ENCODE data around the gene CLASP1.
A peak's percentile ranks its signal among the peaks of the same experiment; 100 is the strongest.

The CLASP1 gene

DNA sequence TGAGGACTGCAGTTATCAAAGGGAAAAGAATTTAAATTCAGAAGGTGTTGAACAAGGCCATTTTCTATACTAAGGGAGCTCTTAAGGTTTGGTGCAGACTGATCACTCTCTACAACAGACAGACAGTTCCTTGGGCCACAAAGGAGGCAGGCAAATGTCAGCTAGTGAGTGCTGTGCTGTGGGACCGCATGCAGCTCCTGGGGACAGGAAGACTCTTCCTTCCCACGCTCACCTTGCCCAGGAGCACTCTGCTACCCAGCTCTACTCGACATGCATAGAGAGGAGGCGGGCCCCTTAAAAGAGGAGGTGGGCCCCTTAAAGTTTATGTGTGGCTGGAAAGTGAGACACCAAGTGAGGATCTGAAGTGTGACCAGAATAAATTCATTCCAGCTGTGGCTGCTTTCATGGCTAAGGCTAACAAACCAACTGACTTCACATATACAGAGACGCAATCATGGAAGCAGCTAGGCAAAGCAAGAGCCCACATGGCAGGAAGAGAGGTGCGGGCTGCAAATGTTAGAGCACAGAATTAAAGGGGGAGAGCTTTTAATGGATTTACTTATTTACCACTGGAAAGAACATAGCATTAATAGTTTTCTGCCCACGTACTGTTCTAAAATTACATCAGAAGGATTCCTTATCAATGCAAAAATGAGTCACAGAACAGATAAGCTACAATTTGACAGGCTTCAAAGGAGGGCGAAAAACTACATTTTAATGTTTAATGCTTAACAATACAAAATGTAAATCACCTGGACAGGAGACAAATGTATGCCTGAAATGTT is 220.0 kb downstream of the CLASP1 start:
- peak; percentile 10 for DNase-seq (ENCODE audit: low read depth)
- TF ChIP-seq, protein P1, sequence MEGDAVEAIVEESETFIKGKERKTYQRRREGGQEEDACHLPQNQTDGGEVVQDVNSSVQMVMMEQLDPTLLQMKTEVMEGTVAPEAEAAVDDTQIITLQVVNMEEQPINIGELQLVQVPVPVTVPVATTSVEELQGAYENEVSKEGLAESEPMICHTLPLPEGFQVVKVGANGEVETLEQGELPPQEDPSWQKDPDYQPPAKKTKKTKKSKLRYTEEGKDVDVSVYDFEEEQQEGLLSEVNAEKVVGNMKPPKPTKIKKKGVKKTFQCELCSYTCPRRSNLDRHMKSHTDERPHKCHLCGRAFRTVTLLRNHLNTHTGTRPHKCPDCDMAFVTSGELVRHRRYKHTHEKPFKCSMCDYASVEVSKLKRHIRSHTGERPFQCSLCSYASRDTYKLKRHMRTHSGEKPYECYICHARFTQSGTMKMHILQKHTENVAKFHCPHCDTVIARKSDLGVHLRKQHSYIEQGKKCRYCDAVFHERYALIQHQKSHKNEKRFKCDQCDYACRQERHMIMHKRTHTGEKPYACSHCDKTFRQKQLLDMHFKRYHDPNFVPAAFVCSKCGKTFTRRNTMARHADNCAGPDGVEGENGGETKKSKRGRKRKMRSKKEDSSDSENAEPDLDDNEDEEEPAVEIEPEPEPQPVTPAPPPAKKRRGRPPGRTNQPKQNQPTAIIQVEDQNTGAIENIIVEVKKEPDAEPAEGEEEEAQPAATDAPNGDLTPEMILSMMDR (conservative IDR thresholded peaks at IDR 0.05; ENCODE audit: control insufficient read depth, insufficient read depth, low read depth, low read length) = no peak
- H3K4me3 ChIP-seq (ENCODE audit: control insufficient read depth, low read depth, low read length) = no peak overlapping the region

DNA sequence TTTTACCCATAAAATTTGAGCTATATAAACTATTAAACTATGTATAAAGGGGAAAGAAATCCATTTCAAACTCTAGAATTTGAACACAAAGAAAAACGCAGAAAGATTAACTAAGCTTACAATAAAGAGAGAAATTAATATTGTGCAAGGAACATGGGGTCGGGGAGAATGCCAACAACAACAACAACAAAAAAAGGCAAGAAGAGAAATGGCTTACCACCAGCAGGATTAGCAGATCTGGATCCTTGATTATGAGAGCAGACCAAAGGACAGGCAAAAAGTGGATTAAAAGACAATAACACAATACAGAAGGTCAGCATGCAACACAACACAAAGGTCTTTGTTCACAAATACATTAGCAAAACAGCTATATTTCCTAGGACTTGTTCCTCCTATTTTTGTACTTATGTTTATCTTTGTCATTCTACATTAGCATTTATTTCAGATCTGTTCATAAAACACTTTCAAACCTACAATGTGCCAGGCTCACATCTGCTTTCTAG is 222.0 kb downstream of the CLASP1 start:
- no peak overlapping the region for H3K4me3 ChIP-seq (ENCODE audit: control insufficient read depth, low read depth, low read length)
- TF ChIP-seq, protein P1 (conservative IDR thresholded peaks at IDR 0.05; ENCODE audit: control insufficient read depth, insufficient read depth, low read depth, low read length) = no peak
- peak; percentile 13 for DNase-seq (ENCODE audit: low read depth)

DNA sequence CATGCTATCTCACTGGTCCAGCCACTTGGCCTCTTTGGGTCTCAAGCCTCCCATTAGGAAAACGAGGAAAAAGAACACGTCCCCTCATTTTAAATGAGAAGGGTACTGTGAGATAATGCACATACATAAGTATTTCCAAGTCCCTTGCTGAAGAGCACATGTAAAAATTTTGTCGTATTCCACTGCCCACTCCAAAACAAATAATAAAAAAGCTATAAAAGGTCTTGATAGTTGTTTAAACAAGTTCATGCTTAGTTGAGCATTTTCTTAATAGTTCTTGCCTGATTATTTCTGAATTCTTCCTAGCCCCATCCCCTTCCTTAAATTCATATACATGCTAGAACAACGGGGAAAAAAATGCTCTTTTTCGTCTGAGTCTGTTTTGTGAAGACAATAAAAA is 228.8 kb downstream of the CLASP1 start:
- DNase-seq (ENCODE audit: low read depth) = no peak
- TF ChIP-seq, protein P1 (conservative IDR thresholded peaks at IDR 0.05; ENCODE audit: control insufficient read depth, insufficient read depth, low read depth, low read length) = no peak
- no peak overlapping the region for H3K4me3 ChIP-seq (ENCODE audit: control insufficient read depth, low read depth, low read length)

DNA sequence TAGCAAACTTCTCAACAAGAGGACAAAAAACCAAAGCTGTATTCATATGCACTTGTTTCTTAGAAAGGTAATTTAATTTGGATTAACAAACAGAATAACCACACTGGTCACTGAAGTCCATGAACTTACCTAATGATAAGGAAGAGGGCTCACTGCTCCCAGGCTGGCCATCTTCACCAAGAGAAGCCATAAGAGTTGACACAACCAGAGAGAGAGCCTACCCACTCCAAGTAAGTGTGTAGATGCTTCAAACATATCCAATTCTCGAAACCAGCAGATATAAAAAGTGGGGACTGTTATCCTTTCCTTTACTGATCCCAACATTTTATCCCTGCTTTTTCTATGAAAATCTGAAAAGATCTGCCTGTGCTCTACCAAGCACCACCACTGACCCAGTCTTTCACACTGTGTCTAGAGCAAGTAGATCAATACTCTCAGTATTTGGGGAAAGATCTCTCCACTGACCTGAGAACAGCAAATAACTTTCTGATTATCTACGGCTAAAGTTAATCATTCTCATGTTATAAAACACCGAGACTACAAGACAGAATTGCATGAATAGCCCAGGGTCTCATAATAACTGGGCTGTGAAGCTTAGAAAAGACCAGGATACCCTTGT is 230.1 kb downstream of the CLASP1 start:
- no peak overlapping the region for H3K4me3 ChIP-seq (ENCODE audit: control insufficient read depth, low read depth, low read length)
- no peak for DNase-seq (ENCODE audit: low read depth)
- TF ChIP-seq, protein P1 (conservative IDR thresholded peaks at IDR 0.05; ENCODE audit: control insufficient read depth, insufficient read depth, low read depth, low read length) = no peak

DNA sequence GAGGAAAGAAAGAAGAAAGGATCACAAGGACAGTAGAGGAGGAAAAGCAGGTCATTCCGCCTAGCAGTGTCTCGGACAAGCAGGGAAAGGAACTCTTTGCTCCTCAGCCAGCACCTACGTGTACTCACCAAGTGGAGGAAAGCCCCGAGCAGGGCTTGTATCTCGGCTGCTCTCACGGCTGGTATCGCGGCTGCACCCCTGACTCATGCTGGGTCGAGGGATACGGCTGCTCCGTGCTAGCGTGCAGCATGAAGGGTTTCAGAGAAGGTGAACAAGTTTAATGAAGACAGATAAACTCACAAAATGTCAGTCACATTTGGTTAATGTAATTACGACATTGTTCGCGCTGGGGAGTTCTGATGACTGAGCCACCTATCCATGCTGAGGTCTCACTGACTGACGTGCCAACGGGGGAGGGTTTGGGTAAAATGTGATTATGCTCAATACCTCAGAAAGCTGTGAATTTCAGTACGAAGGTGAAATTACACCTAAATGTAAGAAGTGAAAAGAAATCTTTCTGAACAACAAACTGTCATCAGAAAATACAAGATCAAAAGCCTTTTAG is 230.7 kb downstream of the CLASP1 start:
- H3K4me3 ChIP-seq (ENCODE audit: control insufficient read depth, low read depth, low read length) = no peak overlapping the region
- DNase-seq (ENCODE audit: low read depth) = no peak
- TF ChIP-seq, protein P1 (conservative IDR thresholded peaks at IDR 0.05; ENCODE audit: control insufficient read depth, insufficient read depth, low read depth, low read length) = no peak

DNA sequence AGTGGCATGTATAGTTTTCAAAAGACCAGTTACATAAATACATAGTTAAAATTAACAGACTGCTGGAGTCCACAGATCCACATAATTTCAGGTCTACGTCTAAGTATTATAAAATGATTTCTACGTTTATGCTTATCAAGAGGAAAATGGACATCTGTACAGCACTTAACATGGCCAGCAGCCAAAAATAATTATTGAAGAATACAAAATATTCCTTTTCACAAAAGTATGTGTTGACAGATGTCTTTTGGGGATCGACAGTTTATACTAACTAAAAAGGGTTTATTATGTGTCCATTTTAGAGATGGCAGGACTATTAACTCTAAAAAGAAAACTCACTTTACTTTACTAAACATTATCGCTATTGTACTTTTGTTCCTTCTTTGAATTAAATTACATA is 231.4 kb downstream of the CLASP1 start:
- DNase-seq (ENCODE audit: low read depth) = no peak
- no peak overlapping the region for H3K4me3 ChIP-seq (ENCODE audit: control insufficient read depth, low read depth, low read length)
- TF ChIP-seq, protein P1 (conservative IDR thresholded peaks at IDR 0.05; ENCODE audit: control insufficient read depth, insufficient read depth, low read depth, low read length) = no peak

Measured in fibroblast of mammary gland (primary cell).